IPS-18c (cell line): ENCODE measurements around the gene ITCH.
A peak's percentile ranks its signal among the peaks of the same experiment; 100 is the strongest.
"Not testable (repeated sequence)": the region's sequence is repeated elsewhere in the genome, so short reads cannot be mapped to it uniquely, and the experiment has no call there.

Source experiments
- H3K4me3 ChIP-seq: 2 replicates; pipeline ENCODE4 v1.7.0; 2013; ENCODE audit warnings: low read depth, mild to moderate bottlenecking, low read length, moderate library complexity; ENCODE audit not compliant: insufficient read depth
- H3K9me3 ChIP-seq: one replicate; pipeline ENCODE4 v1.6.1; 2013; ENCODE audit warnings: mild to moderate bottlenecking, low read length, moderate library complexity; ENCODE audit not compliant: control insufficient read depth, insufficient read depth

ITCH gene

DNA sequence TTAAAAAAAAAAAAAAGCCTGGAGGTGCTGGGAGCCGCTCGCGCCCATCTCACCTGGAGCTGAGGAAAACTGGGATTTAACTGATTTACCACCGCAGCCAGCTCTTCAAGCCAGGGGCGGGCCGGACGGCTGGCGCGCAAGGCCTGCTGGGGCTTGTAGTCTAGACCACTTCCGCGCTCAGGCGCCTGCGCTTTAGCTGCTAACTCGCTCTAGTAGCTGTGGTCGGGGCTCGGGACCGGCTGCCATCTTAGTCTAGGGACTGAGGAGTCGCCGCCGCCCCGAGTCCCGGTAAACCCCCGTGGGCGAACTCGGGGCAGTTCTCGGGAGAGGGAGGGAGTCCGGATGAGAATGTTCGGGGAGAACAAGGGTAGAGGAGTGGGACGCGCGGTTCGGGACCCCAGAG lies at the start of gene ITCH:
Gene ITCH, plus strand, starts transcription at position 212 of the 403 bp plus-strand sequence. CDS start 30,539 bp downstream, outside the sequence.
- Histone ChIP-seq H3K9me3 (no peaks in the 10 kb centered on the region), H3K4me3 (peak within 1 kb of the TSS; percentile 95)

DNA sequence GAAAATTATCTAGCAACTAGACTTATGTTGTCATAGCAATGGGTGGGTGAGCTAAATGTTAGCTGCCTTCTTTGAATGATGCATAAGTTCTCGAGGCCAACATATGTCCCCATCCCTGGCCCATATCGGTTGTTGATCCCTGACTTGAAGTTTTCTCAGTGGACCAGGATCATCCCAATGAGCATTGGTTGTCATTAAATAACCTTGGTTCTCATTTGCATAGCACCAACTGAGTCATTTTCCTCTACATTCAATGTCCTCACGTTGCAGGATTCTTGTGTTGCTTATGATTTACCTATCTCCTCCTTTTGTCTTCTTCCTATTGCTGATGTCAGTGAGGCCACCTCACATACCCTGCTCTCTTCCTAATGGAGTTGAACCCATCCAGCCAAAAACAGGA lies 47.8 kb upstream of the ITCH start:
- no peak overlapping the region for H3K4me3 ChIP-seq
- no peaks in the 10 kb centered on the region for H3K9me3 ChIP-seq

DNA sequence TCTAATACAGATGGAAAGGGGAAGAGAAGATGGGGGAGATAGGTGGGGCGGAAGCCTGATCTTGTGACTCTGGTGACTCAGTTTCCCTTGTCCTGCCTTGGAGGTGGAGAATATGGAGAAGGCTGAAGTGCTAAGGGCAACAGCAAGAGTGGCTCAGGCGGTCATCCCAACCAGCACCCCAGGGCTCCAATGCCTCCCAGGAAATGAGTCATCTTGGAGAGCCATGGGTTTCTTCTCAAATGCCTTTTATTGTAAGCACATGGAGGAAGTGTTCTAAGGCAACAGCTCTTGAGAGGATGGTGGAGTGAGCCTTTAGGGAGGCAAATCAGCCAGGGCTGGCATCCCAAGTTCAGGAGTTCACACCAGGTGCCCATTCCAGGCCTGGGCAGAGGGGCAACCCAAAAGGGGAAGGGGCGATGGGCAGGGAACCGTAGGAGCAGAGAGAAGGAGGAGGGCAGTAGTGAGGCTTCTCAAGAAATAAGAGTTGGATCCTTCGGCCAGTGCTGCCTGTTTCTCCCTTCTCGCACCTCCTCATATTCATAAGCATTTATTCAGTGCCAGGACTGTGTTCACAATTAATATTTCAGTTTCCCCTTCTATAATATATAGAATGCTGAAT lies 46.8 kb upstream of the ITCH start:
- Histone ChIP-seq H3K4me3 (no peak overlapping the region; the same call in 1 of the 2 replicates), H3K9me3 (no peaks in the 10 kb centered on the region)

DNA sequence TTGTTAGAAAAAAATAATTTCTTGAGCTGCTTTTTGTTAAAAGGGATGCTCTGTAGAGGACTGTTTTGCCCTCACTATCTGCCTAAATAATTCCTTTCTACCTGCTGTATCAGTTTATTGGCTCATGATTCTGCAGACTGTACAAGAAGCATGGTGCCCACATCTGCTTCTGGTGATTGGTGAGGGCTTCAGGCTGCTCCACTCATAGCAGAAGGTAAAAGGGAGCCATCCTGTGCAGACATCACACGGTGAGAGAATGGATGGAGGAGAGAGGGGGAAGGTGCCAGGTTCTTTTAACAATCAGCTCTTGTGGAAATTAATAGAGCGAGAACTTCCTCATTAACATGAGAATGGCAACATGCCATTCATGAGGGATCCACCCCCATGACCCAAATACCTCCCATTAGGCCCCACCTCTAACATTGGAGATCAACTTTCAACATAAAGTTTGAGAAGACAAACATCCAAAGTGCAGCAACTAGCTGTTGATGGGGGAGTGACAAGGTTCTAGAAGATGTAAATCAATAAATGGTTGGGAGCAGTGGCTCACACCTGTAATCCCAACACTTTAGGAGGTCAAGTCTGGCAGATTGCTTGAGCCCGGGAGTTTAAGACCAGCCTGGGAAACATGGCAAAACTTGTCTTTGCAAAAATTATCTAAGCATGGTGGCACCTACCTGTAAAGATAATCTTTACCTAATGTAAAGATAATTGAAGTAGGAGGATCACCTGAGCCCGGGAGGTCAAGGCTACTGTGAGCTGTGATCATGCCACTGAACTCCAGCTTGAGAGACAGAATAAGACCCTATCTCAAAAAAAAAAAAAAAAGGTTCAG lies 44.2 kb upstream of the ITCH start:
- H3K9me3 ChIP-seq, result no peaks in the 10 kb centered on the region
- H3K4me3 ChIP-seq, result no peak overlapping the region

DNA sequence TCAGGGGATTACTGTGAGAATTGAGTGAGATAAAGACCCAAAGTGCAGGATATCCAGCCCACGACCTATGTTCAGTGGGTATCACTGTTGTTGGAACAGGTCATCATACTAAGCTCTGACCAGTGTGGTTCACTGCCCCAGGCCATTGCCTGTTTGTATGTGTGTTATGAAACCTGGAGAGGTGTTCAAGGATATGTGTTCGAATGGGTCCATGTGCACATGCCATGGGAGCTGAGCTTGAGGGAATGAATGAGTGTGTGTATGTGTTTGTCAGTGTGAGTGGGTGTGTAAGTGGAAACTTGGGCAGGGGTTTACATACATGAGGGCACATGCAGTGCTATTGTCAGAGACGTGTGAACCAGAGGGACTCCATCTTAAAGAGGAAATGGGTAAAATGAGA lies 42.2 kb upstream of the ITCH start:
- H3K4me3 ChIP-seq, result no peak overlapping the region

DNA sequence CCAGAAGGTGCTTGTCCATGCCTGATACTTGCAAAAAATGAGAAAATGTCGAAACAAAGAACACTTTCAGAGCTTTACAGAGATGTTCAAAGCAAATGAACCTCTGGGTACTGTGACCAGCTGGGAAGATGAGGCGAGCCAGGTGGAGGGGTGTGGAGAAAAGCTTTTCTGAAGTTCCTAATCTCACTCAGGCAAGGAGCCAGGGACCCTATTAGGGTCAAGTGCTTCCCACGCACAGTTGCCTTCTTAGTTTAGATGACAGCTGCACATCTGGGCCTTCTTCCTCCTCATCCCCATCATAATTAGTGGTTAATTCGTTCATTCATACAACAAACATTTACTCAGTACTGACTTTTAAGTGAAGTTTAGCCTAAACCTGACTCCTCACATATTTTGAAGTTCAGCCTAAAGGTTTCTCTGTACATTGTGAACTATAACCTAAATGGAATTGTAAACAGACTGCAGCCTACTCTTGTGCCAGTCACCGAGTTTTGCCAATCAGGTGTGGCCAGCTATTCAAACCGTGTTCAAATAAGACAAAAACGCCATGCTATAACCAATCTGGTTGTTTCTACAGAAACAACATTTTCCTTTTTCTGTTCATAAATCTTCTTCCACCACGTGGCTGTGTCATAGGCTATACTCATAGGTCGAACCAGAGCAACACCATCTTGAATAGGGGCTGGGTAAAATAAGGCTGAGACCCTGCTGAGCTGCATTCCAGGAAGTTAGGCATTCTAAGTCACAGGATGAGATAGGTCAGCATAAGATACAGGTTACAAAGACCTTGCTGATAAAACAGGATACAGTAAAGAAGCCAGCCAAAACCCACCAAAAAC lies 40.6 kb upstream of the ITCH start:
- no peaks in the 10 kb centered on the region for H3K9me3 ChIP-seq
- no peak overlapping the region for H3K4me3 ChIP-seq

More for the DNA sequence above, 42.2 kb upstream of the ITCH start:
- H3K9me3 ChIP-seq, result no peaks in the 10 kb centered on the region

DNA sequence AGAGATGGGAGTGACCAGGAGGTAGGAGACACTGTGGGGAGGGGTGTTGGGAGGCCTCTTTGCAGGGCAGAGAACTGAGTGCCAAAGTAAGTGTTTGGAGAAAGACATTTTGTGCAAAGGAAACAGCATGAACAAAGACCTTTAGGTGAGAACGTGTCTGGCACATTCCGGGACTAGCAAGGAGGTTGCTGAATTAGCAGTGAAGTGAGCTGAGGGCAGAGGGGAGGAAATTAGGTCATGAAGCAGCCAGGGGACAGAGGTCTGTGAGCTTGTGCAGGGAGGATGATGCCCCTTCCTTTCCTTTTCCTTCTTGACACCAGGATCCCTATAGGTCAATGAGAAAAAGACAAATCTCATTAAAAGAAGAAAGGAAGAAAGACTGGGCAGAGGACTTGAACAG lies 38.5 kb upstream of the ITCH start:
- no peaks in the 10 kb centered on the region for H3K9me3 ChIP-seq
- no peak overlapping the region for H3K4me3 ChIP-seq

DNA sequence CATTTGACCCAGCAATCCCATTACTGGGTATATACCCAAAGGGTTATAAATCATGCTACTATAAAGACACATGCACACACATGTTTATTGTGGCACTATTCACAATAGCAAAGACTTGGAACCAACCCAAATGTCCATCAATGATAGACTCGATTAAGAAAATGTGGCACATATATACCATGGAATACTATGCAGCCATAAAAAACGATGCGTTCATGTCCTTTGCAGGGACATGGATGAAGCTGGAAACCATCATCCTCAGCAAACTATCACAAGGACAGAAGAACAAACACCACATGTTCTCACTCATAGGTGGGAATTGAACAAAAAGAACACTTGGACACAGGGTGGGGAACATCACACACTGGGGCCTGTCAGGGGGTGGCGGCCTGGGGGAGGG lies 34.9 kb upstream of the ITCH start:
- not testable (repeated sequence) for H3K9me3 ChIP-seq, H3K4me3 ChIP-seq

DNA sequence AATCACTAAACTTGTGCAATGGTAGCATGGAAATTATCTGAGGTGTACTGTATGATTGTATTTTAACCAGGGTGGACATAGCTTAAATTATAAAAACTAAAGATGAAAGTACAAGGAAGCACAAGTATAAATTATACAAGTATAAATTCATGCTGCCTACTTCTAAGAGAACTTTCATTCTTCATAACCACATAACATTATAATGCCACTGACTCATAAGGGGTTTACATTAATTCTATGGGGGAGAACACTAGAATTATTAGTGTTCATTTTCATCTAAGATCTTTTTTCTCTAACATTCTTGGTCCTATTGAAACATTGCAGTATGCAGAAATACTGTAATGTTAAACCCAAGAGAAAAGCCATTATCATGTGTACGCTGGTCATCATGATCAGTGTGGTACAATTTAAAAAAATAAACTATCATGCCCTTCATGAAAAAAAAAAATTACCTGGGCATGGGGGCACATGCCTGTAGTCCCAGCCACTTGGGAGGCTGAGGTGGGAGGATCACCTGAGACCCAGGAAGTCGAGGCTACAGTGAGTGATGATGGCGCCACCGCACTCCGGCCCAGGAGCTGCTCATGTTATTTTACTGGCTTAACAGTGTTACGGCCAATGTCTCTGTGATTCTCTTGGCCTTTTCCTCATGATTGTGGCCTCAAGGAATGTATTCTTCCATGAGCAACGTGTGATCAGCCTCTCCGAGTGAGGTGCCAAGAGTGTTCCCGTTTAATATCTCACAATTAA lies 34.0 kb upstream of the ITCH start:
- H3K4me3 ChIP-seq, result no peak overlapping the region
- H3K9me3 ChIP-seq, result no peaks in the 10 kb centered on the region

DNA sequence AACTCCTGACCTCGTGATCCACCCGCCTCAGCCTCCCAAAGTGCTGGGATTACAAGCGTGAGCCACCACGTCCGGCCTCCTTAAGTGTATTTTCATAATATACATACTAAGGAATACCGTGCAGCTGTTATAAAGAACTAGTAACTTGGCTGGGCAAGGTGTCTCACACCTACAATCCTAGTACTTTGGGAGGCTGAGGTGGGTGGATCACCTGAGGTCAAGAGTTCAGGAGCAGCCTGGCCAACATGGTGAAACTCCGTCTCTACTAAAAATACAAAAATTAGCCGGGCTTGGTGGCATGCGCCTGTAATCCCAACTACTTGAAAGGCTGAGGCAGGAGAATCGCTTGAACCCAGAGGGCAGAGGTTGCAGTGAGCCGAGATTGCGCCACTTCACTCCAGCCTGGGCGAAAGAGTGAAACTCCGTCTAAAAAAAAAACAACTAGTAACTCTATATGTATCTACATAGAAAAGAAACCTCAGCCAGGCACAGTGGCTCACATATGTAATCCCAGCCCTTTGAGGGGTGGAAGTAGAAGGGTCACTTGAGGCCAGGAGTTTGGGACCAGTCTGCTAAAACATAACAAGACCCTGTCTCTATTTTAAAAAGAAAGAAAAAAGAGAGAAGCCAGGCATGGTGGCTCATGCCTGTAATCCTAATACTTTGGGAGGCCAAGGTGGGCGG lies 32.1 kb upstream of the ITCH start:
- H3K9me3 ChIP-seq, H3K4me3 ChIP-seq: not testable (repeated sequence)

DNA sequence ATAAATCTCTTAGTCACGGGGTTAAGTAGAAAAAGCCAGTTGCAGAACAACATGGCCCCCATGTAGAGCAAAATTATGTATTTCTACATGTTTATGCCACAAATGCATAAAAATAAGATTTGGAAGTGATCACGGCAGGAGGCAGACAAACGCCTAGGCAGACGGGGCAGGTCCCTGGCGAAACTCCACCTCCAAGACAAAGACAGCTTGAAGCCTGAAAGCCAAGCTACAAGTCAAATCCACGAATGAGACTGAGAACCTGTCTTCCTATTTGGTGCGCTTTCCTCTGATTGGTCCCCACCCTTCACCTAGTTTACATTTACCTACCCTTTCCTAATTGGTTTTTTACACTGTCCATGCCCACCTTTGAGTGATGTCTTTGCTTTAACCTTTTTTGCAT lies 31.2 kb upstream of the ITCH start:
- H3K9me3 ChIP-seq, result no peaks in the 10 kb centered on the region
- H3K4me3 ChIP-seq, result no peak overlapping the region

DNA sequence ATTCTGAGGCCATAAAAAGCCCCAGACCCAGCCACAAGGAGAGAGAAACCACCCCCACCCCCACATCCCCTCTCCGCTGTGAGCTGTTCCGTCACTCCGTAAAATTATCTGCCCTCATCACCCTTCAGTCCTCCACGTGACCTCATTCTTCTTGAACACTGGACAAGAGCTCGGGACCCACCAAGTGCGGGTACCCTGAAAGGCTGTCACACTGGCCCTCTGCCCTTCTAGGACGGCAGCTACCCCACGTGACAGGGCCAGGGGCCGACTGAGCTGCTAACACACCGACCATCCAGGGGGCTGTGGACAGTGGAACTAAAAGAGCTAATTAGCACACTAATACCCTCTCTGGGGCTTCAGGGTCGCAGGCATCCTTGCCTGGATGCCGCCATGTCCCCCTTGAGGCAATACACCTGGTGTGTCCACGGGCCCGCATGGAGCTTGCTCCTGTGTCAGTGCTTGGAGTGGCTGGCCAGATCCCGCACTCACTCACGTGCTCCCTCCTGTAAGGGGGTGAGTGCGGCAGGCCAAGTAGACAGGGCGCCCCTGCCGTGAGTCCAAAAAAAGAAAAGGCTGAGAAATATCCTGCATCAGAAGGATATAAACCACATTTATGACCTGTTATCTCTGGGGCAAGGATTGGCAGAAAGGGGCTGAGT lies 30.7 kb upstream of the ITCH start:
- Histone ChIP-seq H3K4me3 (no peak overlapping the region), H3K9me3 (no peaks in the 10 kb centered on the region)

DNA sequence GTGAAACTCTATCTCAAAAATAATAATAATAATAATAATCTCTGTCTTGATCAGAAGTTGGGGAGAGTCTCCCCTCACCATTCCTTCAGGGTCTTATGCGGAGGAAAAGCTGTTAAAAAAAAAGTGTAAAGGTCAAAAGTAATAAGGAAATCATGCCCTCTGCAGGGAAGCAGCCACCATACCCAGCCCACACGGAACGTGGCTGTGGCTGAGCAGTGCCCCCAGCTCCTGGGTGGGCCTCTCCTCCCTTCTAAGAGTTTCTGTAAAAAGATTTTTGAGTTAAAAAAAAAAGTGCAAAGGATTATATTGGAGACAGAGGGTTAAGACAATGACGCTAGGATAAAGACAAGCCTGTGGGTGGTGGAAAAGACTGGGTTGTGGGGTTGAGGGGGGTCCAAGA lies 29.3 kb upstream of the ITCH start:
- Histone ChIP-seq H3K4me3 (no peak overlapping the region), H3K9me3 (no peaks in the 10 kb centered on the region)

DNA sequence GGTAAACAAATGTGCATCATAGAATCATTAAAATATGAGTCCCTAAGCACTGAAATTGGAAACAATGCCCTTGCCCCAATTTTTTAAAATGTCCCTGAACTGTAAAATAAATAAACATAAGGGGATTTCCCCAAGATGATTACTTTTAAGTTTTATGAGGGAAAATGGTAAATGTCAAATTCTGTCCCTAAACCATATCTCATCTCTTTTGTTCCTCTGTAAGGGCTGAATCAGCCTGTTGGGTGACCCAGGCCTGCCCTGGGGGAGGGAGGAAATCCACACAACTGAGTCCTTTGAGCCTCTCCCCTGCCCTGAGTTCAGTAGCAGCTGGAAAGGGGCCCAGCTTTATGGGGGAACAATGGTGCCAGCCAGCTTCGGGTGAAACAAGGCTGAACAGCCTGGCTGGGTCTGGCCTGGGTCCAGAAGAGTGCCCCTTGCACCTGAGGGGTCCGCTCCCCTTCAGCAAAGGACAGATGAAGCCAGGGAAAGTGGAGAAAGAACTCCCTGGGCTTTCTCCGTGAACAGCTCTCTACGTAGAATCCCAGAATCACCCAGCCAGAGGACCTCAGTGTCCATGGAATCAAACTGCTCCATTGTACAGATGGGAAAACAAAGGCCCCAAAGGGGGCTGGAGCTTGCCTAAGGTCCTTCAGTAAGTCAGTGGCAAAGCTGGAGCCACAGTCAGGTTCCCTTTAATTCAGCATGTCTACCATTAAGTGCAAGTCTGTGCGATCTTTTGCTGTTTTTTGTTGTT lies 28.2 kb upstream of the ITCH start:
- Histone ChIP-seq H3K4me3 (no peak overlapping the region), H3K9me3 (no peaks in the 10 kb centered on the region)

DNA sequence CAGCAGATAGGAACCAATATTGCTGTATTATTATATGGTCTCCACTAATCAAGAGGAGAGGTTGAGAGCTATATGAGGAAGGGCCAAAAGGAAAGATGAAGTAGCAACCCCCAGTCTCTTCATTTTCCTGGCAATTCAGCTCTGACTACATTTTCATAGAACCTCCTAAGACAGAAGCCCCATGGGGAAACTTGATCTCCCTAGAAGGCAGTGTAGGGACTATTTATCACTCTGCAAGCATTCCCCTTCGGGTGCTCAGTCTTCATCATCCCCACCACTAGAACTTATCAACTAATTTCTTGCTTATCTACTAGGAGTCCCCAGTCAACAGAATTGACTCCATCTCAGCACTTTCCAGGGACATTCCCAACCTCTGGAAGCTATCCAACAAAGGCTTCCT lies 25.5 kb upstream of the ITCH start:
- Histone ChIP-seq H3K4me3 (no peak overlapping the region), H3K9me3 (no peaks in the 10 kb centered on the region)
